DND-41 (cell line): ENCODE results near the gene HS2ST1.

Experiments
- ATAC-seq: fragments of 200-7000 bp; cut with Tn5 transposase; 3 replicates; pipeline ENCODE4 v1.9.1; 2021; ENCODE audit warnings: low read depth; ENCODE audit not compliant: insufficient read depth
- DNase-seq: peaks from one replicate; pipeline ENCODE4 v3.0.0-alpha.2; 2020
- H2AFZ ChIP-seq: 2 replicates; pipeline ENCODE4 v1.6.0; 2012; ENCODE audit warnings: low read depth, low read length
- H3K27ac ChIP-seq: 2 replicates; pipeline ENCODE4 v1.5.1; 2012; ENCODE audit warnings: low read length, inconsistent platforms
- H3K27me3 ChIP-seq: fragments of 200-600 bp; sonication (generic); 2 replicates; pipeline ENCODE4 v1.6.0; 2012; ENCODE audit warnings: low read length, mild to moderate bottlenecking, inconsistent platforms; ENCODE audit not compliant: insufficient read depth, poor library complexity
- H3K36me3 ChIP-seq: 2 replicates; pipeline ENCODE4 v1.5.1; 2012; ENCODE audit warnings: low read length, inconsistent platforms; ENCODE audit not compliant: insufficient read depth
- H3K4me1 ChIP-seq: 2 replicates; pipeline ENCODE4 v1.5.1; 2012; ENCODE audit warnings: mild to moderate bottlenecking, low read length; ENCODE audit not compliant: insufficient read depth
- H3K4me2 ChIP-seq: 2 replicates; pipeline ENCODE4 v1.6.0; 2012; ENCODE audit warnings: mild to moderate bottlenecking, moderate library complexity, low read length, inconsistent platforms; ENCODE audit not compliant: insufficient read depth
- H3K4me3 ChIP-seq, 2 experiments: fragments of 200-600 bp in 1 of 2; shearing (Covaris generic) in 1 of 2; 2 replicates each; pipeline ENCODE4 v1.5.1; 2012 to 2016; ENCODE audit warnings: inconsistent platforms in 2 of 2, low read length in 2 of 2, mild to moderate bottlenecking in 2 of 2, low read depth in 1 of 2, moderate library complexity in 1 of 2
- H3K79me2 ChIP-seq: 2 replicates; pipeline ENCODE4 v1.6.0; 2012; ENCODE audit warnings: low read length, inconsistent platforms; ENCODE audit not compliant: insufficient read depth
- H3K9ac ChIP-seq: 2 replicates; pipeline ENCODE4 v1.6.0; 2012; ENCODE audit warnings: low read depth, mild to moderate bottlenecking, inconsistent platforms, low read length, moderate library complexity
- H3K9me3 ChIP-seq: 2 replicates; pipeline ENCODE4 v1.5.1; 2012; ENCODE audit warnings: low read length, moderate library complexity, mild to moderate bottlenecking, inconsistent platforms; ENCODE audit not compliant: insufficient read depth, severe bottlenecking
- H4K20me1 ChIP-seq: 2 replicates; pipeline ENCODE4 v1.6.0; 2012; ENCODE audit warnings: low read length; ENCODE audit not compliant: insufficient read depth
- EZH2 ChIP-seq: IDR thresholded peaks from 3 replicates; pipeline ENCODE4 v1.6.1; 2012; ENCODE audit warnings: borderline replicate concordance, low read depth, mild to moderate bottlenecking, moderate library complexity, low read length, inconsistent platforms; ENCODE audit not compliant: severe bottlenecking
- TF ChIP-seq, protein P1 (sequence below): IDR thresholded peaks from 2 replicates; pipeline ENCODE4 v1.5.1; 2012; ENCODE audit warnings: borderline replicate concordance, low read length, moderate library complexity, mild to moderate bottlenecking; ENCODE audit not compliant: poor library complexity, severe bottlenecking; ENCODE audit errors: extremely low read depth

HS2ST1 gene

DNA sequence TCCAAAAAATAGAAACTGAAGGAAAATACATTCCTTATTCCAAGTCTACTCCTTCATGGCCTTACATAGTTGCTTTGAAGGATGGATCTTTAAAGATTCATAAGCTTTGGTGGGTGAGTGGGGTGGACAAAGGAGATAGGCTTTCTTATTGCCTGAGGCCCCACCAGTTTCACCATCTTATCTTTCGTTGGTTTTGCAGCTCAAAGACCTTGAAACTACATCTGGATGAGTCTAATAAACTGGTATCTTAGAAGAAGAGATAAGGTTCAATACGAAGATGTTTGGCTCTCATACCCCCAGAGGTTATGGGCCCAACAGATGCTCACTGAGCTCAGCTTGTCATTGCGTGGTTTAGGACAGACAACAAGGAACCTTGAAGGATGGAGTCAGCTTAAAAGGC lies 201.5 kb downstream of the HS2ST1 start:
- no peaks in the 10 kb centered on the region for H3K4me1 ChIP-seq
- no peak overlapping the region for H3K27ac ChIP-seq
- no peak overlapping the region for H3K9ac ChIP-seq
- no peak overlapping the region for H3K4me2 ChIP-seq
- H3K4me3 ChIP-seq = no peak overlapping the region
- H3K9me3 ChIP-seq = no peaks in the 10 kb centered on the region
- H2AFZ ChIP-seq = no peak overlapping the region
- no peak for DNase-seq
- no peaks in the 10 kb centered on the region for H3K36me3 ChIP-seq
- no peaks in the 10 kb centered on the region for H4K20me1 ChIP-seq
- H3K79me2 ChIP-seq = no peaks in the 10 kb centered on the region
- H3K27me3 ChIP-seq = no peaks in the 10 kb centered on the region
- ATAC-seq = no peak
- TF ChIP-seq EZH2 = no peak

DNA sequence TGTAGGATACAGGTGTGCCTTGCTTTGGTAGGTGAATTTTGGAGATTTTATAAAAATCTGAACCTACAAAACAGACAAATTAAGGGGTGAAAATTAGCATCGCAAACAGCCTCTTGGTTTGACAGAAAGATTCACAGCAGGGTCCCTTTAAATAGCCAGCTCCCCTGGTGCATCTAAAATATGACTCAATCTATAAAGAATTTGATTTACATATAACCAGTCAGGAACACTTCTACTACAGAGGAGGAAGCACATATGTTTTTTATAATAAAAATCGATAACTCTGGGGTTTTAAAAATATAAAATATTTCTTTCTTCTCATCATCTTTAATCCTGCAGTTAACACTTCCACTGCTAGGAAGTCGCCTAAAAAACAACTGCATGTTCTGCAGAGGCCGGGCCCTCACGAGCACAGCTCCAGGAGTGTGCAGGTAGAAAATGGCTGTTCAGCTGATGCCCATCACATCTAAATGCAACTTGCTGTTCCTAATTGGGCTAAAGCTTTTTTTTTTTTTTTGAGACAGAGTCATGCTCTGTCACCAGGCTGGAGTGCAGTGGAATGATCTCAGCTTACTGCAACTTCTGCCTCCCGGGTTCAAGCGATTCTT lies 203.4 kb downstream of the HS2ST1 start:
- Histone ChIP-seq H3K36me3 (no peaks in the 10 kb centered on the region), H3K4me2 (no peak overlapping the region), H3K4me1 (no peaks in the 10 kb centered on the region), H3K27me3 (no peaks in the 10 kb centered on the region), H2AFZ (no peak overlapping the region), H3K27ac (no peak overlapping the region), H3K9me3 (no peaks in the 10 kb centered on the region), H3K79me2 (no peaks in the 10 kb centered on the region), H3K9ac (no peak overlapping the region), H4K20me1 (no peaks in the 10 kb centered on the region), H3K4me3 (no peak overlapping the region)
- ATAC-seq (no peak), DNase-seq (no peak)
- TF ChIP-seq, protein P1, sequence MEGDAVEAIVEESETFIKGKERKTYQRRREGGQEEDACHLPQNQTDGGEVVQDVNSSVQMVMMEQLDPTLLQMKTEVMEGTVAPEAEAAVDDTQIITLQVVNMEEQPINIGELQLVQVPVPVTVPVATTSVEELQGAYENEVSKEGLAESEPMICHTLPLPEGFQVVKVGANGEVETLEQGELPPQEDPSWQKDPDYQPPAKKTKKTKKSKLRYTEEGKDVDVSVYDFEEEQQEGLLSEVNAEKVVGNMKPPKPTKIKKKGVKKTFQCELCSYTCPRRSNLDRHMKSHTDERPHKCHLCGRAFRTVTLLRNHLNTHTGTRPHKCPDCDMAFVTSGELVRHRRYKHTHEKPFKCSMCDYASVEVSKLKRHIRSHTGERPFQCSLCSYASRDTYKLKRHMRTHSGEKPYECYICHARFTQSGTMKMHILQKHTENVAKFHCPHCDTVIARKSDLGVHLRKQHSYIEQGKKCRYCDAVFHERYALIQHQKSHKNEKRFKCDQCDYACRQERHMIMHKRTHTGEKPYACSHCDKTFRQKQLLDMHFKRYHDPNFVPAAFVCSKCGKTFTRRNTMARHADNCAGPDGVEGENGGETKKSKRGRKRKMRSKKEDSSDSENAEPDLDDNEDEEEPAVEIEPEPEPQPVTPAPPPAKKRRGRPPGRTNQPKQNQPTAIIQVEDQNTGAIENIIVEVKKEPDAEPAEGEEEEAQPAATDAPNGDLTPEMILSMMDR = no peak
- no peak for TF ChIP-seq EZH2

DNA sequence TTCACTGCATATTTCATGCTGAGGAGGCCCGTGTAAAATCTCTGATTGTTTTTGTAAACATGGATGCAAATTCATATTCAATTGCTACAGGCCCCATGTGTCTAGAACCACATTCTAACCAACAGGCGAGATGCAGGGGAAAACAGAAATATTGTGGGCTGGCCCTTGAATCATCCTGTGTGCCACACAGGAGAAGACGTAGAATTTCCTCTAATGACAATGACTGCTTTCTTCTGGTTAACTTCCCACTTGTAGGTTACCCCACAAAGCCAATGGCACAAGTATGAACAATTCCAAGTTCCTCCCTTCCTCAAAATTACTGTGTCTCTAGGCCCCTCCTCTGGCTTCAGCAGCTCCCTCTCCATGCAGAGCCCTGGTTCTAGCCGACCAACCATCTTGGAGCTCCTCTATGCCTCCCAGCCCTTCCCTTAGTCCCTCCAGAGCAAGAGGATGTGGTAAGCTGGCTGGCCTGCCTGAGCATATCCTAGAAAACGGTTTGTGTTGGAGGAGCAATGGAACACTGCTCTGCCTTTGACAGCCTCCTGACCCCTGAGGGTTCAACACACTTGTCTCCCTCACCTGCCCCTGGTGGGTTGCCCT lies 205.2 kb downstream of the HS2ST1 start:
- Histone ChIP-seq H3K36me3 (no peaks in the 10 kb centered on the region), H3K4me3 (no peak overlapping the region), H3K27ac (no peak overlapping the region), H3K4me1 (no peaks in the 10 kb centered on the region), H3K9me3 (no peaks in the 10 kb centered on the region), H2AFZ (no peak overlapping the region), H4K20me1 (no peaks in the 10 kb centered on the region), H3K9ac (no peak overlapping the region), H3K4me2 (no peak overlapping the region), H3K79me2 (no peaks in the 10 kb centered on the region), H3K27me3 (no peaks in the 10 kb centered on the region)
- TF ChIP-seq, protein P1 = no peak
- TF ChIP-seq EZH2 = no peak
- ATAC-seq (no peak), DNase-seq (no peak)

DNA sequence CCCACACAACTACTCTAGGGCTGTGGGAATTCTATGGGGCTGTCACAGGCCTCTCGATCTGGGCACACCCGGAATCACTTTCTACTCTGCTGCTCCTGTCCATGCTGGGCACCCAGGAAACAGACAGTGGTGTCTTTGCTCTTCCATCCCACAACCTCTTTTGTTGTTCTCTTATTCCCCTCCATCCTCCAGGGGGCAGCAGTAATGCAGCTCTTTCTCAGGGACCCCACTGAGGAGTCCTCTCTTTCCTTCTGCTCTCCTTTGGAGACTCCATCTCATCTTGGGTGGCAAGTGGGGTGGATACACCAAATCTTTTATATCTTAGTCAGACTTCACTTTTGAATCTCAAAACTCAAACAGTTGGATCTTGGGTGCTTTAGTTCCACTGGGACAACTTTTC lies 206.3 kb downstream of the HS2ST1 start:
- no peak overlapping the region for H3K4me2 ChIP-seq
- no peak overlapping the region for H3K27ac ChIP-seq
- H3K36me3 ChIP-seq = no peaks in the 10 kb centered on the region
- H2AFZ ChIP-seq = no peak overlapping the region
- H3K9ac ChIP-seq = no peak overlapping the region
- H4K20me1 ChIP-seq = no peaks in the 10 kb centered on the region
- no peaks in the 10 kb centered on the region for H3K4me1 ChIP-seq
- H3K9me3 ChIP-seq = no peaks in the 10 kb centered on the region
- peak; percentile 15 for DNase-seq
- no peaks in the 10 kb centered on the region for H3K79me2 ChIP-seq
- no peak overlapping the region for H3K4me3 ChIP-seq
- no peak for TF ChIP-seq EZH2
- TF ChIP-seq, protein P1 = peak; percentile 44
- ATAC-seq = peak; percentile 65
- no peaks in the 10 kb centered on the region for H3K27me3 ChIP-seq
